ENCODE measurements around the gene PHACTR4.
A peak's percentile ranks its signal among the peaks of the same experiment; 100 is the strongest.
"Not testable (repeated sequence)": the region's sequence is repeated elsewhere in the genome, so short reads cannot be mapped to it uniquely, and the experiment has no call there.

PHACTR4 gene

GRCh38 chr1:28437924-28438699, 68.6 kb downstream of the PHACTR4 start:
- DNase-seq = peak; percentile 78

- no peak for DNase-seq
Measured at GRCh38 chr1:28439320-28439719, 69.8 kb downstream of the PHACTR4 start.

DNA sequence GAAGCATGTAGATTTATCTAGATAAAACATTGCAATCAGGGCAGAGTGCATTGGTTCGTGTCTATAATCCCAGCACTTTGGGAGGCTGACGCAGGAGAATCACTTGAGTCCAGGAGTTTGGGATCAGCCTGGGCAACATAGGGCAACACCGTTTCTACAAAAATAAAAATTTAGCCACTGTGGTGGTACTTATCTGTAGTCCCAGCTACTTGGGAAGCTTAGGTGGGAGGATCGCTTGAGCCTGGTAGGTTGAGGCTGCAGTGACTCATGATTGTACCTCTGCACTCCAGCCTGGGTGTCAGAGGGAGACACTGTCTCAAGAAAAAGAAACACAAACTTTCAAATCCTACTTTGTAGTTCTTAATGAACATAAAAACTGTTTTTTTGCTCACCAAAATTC, 72.1 kb downstream of the PHACTR4 start:
- no peak for DNase-seq

DNA sequence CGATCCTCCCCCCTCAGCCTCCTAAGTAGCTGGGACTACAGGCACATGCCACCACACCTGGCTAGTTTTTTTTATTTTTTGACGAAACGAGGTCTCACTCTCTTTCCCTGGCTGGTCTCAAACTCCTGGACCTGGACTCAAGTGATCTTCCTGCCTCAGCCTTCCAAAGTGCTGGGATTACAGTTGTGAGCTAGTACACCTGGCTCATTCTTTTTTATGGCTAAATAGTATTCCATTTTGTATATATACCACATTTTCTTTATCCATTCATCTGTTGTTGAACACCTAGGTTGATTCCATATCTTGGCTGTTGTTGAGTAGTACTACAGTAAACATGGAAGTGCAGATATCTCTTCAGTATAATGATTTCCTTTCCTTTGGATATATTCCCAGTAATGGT, 74.0 kb downstream of the PHACTR4 start:
- DNase-seq = no peak

DNA sequence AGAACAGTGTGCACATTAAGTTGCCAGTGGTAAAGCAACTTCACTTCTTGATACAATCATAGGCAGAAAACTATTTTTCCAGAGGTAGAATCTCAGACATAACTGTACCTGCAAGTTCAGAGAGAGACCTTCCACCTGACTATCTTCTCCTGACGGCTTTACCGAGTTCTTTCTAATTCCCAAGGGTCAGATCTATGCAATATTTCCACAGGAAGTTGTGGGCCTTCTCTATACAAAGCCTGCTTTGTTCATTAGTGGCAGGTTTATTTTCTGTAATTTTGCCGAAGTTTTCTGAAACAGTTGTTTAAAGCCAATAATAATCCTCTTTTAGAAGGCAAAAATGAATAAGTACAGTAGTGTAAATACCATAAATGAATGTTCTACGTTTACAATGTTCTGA, 78.1 kb downstream of the PHACTR4 start:
- no peak for DNase-seq

DNA sequence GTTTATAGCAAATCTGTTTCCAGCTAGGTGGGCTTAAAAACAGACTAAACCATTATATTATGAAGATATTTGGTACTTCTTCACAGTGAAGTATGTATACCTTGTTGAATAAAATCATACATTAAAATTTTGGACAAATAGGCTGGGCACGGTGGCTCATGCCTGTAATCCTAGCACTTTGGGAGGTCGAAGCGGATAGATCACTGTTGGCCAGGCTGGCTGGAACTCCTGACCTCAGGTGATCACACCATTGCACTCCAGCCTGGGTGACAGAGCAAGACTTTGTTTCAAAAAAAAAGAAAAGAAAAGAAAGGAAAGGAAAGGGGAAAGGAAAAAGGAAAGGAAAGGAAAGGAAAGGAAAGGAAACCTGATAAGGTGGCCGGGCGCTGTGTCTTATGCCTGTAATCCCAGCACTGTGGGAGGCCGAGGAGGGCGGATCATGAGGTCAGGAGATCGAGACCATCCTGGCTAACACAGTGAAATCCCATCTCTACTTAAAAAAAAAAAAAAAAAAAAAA, 78.6 kb downstream of the PHACTR4 start:
- DNase-seq = not testable (repeated sequence)

DNA sequence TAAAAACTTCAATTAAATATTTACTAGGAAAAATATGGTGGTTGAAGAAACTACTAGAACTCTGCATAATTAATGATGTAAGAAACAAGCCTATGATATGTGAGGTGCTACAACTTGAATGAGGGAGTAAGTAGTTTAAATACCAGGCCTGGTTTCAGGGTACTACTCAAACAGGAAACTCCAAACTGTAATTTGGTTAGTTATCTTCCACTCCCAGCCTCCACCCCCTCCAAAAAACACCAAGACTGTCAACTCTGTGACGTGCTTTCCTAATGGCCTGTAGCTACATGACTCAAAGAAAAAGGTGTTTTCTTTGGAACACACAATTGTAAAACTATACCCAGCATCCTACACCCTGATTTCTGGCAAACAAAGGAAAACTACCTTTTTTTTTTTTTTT, 80.4 kb downstream of the PHACTR4 start:
- DNase-seq = no peak

GRCh38 chr1:28450561-28450960, 81.0 kb downstream of the PHACTR4 start:
- no peak for DNase-seq

- no peak for DNase-seq
Measured at GRCh38 chr1:28451011-28451410, 81.5 kb downstream of the PHACTR4 start.

- DNase-seq = no peak
Measured at GRCh38 chr1:28456078-28456477, 86.5 kb downstream of the PHACTR4 start.

- no peak for DNase-seq
Measured at GRCh38 chr1:28457678-28458077, 88.1 kb downstream of the PHACTR4 start.

GRCh38 chr1:28458237-28459228, 89.0 kb downstream of the PHACTR4 start:
- no peak for DNase-seq

DNA sequence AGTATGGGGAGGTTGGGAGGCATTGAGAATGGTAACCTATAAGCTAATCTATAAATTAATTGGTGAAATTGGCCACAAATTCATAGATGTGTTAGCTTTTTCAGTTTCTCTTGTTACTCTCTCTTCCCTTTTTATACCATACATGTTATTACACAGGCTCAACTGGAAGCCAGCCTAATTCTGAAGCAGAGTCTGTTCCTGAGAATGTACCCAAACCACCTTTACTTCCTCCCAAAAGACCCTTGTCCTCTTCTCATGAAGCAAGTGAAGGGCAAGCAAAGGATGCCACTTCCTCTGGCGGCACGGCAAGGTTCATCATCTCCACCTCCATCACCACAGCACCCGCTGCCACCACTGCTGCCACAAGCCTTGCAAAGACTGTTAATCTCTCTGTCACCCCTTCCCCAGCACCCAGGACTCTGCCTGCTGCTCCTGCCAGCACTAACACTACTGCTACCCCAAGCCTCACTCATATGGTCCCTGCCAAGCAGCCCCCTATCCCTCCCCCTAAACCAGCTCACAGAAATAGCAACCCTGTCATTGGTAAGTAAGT, 96.8 kb downstream of the PHACTR4 start:
- no peak for DNase-seq

- DNase-seq = no peak
Measured at GRCh38 chr1:28470146-28470545, 100.6 kb downstream of the PHACTR4 start.

GRCh38 chr1:28479497-28479896, 110.0 kb downstream of the PHACTR4 start:
- not testable (repeated sequence) for DNase-seq

DNA sequence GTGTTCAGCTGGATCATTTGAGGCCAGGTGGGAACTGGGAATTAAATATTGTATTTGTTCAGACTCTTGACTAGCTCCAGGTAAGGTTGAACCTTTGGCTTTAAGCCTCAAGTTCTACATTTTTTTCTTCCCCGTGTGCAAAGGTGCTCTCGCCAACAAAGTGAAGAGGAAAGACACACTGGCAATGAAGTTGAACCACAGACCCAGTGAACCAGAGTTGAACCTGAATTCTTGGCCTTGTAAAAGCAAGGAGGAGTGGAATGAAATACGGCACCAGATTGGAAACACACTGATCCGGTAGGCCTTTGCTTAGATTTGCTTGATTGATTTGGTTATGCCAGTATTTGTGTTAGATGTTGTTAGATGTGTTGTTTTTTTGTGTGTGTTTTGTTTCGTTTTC, 110.8 kb downstream of the PHACTR4 start:
- no peak for DNase-seq

DNA sequence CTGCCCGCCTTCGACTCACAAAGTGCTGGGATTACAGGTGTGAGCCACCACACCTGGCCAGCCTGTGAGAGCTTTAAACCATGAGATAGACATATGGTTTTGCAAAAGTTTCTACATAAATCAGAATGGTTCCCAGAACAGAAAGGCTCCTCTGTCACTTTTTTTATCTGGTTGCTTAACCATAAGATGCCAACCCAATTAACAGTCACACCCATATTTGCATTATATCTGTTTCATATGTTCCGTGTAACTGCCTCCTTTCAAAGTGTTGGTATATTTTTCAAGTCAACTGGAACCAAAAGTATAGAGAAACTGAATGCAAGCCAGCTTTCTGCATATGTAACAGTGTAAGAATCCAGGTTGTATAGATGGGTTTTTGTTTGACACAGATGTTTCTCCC, 112.6 kb downstream of the PHACTR4 start:
- DNase-seq = no peak

DNA sequence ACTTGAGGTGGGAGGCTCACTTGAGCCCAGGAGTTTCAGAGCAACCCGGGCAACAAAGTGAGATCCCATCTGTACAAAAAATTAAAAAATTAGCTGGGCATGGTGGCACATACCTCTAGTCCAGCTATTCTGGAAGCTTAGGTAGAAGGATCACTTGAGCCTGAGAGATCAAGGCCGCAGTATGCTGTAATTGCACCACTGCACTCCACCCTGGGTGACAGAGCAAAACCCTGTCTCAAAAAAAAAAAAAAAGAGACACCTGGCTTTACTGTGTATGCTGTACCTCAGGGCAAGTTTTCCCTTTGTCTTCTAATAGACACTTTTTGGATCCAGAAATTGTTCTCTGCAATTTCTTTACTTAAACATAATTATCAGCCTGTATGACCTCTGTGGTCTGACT, 113.2 kb downstream of the PHACTR4 start:
- no peak for DNase-seq

DNA sequence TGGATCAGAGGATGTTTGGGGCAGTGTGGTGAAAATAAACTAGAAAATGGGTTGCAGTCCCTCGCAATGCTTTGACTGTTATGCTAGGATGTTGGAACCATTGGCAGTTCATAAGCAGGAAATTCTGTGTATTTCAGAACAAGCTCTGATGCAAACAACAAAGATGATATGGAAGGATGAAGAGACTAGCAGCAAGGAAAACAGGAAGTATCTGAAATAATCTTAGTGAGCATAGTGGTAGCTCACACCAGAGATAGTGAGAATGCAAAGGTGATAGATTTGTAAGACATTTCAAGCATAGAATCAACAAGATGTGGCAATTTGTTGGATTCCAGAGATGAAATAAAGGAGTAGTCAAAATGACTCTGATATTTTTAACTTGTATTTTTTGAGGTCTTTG, 125.2 kb downstream of the PHACTR4 start:
- DNase-seq = no peak

DNA sequence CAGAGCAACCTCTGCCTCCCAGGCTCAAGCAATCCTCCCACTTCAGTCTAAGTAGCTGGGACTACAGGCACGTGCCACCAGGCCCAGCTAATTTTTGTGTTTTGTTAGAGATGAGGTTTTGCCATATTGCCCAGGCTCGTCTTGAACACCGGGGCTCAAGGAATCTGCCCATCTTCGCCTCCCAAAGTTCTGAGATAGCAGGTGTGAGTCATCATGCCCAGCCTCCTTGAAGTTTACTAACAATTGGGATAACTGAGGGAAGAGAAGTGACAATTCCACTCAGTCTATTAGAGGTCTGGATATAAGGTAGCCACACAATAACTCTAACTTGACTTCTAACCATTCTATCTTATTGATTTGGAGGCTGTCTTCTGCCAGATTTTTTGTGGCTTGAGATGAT, 130.0 kb downstream of the PHACTR4 start:
- DNase-seq = no peak

DNA sequence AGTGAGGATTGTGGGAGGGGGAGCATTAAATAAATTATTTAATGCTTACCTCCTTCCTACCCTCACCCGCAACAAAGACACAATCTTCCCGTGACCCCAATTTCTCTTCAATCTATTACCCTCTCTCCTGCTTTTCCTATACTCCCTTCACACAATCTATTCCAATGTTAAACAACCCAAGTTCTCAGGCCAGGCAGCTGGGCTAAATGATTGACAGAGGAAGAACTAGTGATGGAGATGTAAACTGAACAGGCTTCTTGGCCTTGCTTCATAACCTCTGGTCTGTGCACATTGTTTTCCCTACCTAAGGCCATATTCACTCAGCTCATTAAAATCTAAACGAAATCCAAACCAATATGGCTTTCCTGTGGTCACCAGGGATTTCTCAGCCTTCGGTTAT, 132.4 kb downstream of the PHACTR4 start:
- DNase-seq = no peak

GRCh38 chr1:28503117-28503516, 133.6 kb downstream of the PHACTR4 start:
- DNase-seq = no peak

Measured in T1000 (cell line).